Activated CD4-positive, alpha-beta T cell treated with anti-CD3 and anti-CD28 coated beads for 24 hours (primary cell): ENCODE results near the gene PIP5KL1.
"Not testable (repeated sequence)": the region's sequence is repeated elsewhere in the genome, so short reads cannot be mapped to it uniquely, and the experiment has no call there.

ENCODE experiments used
- DNase-seq, 2 donors: peaks; one replicate each; pipeline ENCODE4 v3.0.0-alpha.2; 2020; ENCODE audit warnings: low read depth in 2 of 2

The PIP5KL1 gene

DNA sequence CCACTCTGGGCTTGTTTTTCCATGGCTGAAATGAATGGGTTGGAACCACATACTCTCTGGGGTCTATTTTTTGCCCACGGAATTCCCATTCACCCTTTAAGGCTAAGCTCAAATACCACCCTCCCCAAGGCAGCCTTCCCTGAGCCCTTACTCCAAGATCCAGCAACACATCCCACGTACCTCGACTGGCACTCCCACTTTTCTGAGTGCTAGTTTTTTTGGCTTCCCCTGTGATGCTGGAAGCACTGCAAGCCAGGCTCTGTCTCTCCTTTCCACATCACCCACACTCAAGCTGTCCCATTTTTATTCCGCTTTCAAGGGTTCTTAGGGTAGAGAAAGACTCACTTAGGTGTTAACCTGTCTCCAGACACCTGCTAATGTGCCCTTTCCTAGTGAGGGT is 37.2 kb downstream of the PIP5KL1 start:
- DNase-seq: no peak

DNA sequence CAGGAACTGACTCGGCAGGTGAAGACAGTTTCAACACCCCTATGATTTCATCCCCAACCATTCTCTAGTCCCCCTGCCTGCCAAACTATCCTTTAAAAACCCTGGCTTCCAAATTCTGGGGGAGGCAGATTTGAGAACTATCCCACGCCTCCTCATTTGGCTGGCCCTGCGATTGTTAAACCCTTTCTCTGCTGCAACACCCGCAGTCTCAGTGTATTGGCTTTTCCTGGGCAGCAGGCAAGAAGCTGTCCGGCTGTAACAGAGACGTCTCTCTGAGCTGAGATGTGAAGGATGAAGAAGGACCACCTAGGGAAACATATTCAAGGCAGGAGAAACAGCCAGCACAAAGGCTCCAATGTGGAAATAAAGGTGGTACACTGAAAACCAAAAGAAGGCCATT is 37.7 kb downstream of the PIP5KL1 start:
- no peak for DNase-seq

DNA sequence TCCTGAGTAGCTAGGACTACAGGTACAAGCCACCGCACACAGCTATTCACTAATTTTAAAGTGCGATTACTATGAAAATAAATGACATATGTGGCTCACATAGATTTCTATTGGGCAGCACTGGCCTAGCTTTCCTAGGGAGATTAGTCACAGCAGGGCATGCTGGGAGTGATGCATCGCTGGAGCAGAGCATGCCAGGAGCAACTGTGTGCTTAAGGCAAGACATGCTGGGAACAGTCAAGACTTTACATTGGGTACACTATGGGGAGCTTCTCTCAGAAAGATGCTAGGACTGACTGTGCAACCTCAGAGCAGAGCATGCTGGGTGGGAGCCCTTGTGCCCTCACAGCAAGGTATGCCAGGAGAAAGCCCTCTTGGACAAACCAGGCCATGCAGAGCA is 40.5 kb downstream of the PIP5KL1 start:
- DNase-seq: no peak

DNA sequence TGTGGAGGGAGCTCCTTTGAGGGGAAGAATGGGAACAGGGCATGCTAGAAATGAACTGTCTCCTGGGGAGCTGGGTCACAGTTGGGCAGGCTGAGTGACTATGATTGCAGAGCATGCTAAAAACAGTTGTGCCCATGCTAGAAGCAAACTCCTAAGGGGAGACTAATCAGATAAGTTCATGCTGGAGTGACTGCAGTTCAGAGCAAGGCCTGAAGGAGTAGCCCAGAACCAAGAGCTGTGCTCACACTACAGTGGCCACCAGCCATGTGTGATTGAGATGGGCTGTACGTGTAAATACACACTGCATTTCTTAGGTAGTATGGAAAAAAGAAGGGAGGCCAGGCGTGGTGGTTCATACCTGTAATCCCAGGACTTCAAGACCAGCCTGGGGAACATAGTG is 42.8 kb downstream of the PIP5KL1 start:
- DNase-seq: no peak

DNA sequence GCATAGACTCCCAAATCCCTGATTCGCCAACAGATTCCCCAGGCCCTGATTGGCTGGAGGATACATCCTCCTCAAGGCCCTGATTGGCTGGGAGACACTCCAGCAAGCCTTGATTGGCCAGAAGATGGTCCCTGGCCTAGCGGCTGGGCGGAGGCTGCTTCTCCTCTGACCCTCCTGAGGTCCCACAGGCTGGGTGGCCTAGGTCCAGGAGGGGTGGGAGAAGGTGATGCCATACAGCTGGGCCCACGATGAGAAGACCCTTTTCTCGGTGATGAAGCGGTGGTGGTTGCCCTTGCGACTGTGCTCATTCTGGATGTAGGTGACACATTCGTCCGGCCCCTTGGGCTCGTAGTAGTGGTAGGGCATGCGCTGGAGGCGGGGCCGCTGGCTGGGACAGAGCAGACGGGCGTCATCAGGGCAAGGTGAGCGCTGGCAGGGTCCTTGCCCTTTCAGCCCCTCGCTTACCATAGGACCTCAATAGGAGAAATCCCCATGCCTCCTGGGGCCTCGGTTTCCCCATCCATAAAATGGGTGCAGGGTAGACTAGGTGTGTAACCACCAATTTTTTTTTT is 44.1 kb downstream of the PIP5KL1 start:
- no peak for DNase-seq

DNA sequence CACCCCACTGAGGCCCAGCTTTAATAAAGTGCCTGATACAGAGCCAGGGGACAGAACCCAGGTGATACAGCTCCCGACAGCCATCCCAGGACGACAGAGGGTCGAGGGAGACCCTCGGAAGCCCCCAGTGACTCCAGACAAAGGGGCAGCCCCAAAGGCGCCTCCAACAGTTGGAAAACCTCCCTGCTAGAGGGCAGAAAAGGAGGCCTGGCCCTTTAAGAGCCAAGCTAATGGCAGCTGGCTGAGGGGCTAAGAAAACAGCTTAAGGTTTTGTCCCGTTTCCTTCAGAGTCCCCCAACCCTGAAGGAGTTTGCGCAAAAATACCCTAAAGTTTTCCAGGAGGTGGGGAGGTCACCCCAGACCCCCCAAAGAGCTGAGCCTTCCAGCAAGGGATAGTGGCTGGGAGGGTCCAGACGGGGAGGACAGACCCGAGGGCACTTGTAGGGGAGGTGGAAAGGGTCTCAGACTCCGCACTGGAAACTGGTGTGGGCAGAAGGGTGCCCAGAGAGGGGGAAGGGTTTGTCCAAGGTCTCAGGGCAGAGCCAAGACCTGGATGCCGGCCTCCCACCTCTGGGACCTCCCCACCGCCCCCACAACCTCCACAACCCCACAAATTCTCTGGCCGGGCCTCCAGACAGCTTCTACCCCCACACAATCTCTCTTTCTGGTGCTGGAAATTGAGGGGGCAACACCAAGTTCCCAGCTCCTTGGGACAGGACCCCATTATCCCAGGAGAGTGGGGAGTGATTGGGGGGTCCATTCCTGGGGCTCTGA is 44.9 kb downstream of the PIP5KL1 start:
- DNase-seq: no peak

DNA sequence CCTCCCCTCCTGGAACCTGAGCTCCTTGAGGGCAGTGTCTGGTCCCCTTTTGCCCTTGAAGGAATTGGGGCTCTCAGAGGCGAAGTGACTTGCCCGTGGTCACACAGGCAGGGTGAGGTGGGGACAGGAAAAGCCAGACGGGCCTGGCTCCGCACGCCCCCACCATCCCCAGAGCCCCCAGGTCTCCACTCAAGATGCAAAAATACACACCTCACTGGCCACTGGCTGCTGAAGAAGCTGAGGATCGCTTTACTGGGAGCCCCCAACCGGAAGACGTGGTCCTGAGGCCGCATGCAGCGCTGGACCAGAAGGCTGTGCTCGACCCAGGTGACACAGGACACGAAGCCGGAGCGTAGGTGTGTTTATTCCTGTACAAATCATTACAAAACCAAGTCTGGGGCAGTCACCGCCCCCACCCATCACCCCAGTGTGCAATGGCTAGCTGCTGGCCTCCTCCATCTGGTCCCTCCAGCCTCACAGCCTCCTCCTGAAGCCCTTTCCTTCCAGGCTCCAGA is 45.5 kb downstream of the PIP5KL1 start:
- no peak for DNase-seq

DNA sequence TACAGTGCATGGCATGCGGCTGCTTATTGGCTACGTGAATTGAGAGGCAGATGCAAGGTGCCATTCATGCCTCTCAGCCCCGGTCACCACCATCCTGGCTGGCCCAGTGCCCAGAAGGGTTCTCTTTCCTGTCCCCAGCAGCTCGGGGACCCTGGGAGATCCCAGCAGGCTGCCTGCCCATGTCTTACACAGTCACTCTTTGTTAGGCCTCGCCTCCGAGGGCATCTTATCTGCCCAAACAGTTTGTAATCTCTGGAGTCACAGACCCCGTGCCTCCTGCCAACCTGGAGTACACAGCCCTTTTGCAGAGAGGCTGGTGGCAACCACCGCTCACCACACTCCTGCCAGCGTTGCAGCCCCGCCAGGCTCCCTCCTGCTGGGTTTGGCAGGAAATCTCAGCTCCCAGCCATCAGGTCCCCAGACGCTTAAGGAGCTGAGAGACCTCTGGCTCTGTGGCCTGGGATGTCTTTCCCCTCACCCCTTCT is 46.1 kb downstream of the PIP5KL1 start:
- DNase-seq: no peak

DNA sequence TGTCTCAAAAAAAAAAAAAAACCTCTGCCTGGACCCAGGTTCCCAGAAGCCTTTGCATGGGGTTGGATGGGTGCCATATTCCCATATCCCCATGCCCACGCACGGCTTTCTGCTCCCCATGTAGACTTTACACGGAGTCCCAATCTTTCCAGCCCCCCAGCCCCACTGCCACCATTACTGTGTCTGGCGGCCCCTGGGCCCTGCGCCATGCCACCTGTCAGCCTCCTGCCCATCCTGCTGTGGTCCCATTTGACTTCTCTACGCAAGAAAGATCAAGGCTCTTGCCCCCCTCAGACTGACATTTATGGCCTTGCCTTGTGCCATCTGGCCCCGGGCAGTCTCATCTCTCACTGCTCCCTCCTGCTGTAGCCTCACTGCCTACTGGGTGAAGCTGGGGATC is 46.6 kb downstream of the PIP5KL1 start:
- DNase-seq: no peak

DNA sequence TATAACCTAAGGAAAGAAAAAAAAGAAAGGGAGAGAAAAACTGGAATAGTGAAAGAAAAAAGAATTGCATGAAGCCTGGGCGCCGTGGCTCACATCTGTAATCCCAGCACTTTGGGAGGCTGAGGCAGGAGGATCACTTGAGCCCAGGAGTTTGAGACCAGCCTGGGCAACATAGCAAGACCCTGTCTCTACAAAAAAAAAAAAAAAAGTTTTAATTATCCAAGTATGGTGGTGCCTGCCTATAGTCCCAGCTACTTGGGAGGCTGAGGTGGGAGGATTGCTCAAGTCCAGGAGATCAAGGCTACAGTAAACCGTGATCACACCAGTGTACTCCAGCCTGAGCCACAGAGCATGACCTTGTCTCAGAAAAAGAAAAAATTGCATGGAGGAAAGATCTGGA is 48.9 kb downstream of the PIP5KL1 start:
- DNase-seq: not testable (repeated sequence)

DNA sequence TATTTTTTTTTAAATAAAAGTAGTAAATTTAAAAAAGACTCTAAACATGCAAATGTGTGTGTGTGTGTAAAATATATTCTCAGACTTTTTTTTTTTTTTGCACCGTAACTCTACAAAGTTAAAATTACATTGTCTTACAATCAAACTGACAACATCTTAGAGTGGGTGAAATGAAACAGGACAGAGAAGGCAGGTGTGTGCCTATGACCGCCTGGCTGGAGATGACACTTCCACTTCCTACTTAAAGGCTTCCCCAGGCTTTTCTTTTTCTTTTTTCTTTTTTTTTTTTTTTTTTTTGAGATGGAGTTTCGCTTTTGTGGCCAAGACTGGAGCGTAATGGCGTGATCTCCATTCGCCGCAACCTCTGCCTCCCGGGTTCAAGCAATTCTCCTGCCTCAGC is 50.4 kb downstream of the PIP5KL1 start:
- no peak for DNase-seq

DNA sequence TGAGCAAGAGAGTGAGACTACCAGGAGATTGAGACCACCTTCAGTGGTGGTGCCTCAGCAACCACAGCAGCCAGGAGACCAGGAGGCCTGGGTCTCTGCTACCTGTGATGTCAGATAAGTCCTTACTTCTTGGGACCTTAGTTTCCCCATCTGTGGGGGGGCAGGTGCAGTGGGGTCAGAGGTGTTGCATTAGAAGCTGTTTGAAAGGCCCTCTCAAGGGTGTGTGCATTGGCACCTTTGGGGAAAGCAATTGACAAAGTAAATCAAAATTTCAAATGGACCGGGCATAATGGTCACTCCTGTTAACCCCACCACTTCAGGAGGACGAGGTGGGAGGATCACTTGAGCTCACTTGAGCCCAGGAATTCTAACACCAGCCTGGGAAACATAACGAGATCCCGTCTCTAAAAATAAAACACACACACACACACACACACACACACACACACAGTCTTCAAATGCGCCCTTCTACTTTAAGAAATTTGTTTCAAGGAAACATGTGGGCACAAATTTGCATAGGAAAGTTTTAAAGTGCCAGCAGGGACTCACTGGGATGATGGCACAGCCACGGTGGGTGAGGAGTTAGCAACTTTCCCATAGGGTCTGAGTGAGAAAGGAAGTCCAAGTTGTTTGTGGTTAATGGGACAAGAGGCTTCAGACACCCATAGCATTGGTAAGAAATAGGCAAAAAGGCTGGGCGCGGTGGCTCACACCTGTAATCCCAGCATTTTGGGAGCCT is 51.8 kb downstream of the PIP5KL1 start:
- no peak for DNase-seq

DNA sequence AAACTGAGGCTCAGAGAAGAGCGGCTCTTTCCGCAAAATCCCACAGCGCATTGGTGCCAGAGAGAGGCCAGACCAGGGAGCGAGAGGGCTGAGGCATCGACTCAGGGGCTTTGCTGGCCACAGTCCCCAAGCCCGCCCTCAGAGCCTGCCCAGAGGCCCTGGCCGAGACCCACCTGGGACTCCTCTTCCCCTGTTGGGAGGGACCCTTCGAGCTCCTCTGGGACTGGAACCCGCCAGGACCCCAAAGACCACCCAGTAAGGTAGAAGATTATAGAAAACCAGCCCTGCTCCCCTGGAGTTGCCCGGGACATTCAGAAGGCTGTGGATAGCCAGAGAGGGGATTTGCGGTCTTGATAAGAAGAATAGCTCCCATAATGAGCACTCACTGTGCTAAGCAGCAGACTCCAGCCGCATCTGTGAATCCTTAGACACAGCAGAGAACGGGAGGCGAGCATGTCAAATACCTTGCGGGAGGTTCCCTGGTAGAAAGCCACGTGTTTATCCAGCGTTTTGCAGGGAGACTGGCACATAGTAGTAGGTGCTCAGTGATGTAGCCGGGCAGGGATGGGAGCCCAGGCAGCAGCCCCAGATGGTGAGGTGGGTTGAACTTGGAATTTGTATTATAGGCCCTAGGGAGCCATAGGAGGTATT is 52.5 kb downstream of the PIP5KL1 start:
- DNase-seq: no peak

DNA sequence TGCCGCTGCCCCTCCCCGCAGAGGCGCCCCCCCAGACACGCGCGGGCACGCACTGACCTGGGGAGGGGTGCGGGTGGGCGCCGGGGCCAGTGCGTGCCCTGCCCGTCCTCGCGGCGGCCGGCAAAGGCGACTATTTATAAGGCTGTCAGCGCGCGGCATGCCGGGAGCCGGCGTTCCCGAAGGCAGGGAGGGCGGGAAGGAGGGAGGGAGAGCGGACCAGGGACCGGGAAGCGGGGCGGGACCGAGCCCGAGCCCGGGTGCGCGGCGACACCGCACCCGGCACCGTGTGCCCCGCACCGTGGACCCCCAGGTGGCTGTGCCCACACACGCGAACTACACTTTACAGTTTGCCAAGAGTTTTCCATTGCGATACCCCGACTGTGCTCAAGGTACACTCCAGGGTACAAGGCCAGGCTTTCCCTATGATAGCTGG is 53.0 kb downstream of the PIP5KL1 start, which contains the start of gene AK1:
Gene AK1 (minus strand): TSS at position 110 of the 433 bp plus-strand sequence. CDS start 3,058 bp downstream, outside the sequence.
- DNase-seq: no peak

DNA sequence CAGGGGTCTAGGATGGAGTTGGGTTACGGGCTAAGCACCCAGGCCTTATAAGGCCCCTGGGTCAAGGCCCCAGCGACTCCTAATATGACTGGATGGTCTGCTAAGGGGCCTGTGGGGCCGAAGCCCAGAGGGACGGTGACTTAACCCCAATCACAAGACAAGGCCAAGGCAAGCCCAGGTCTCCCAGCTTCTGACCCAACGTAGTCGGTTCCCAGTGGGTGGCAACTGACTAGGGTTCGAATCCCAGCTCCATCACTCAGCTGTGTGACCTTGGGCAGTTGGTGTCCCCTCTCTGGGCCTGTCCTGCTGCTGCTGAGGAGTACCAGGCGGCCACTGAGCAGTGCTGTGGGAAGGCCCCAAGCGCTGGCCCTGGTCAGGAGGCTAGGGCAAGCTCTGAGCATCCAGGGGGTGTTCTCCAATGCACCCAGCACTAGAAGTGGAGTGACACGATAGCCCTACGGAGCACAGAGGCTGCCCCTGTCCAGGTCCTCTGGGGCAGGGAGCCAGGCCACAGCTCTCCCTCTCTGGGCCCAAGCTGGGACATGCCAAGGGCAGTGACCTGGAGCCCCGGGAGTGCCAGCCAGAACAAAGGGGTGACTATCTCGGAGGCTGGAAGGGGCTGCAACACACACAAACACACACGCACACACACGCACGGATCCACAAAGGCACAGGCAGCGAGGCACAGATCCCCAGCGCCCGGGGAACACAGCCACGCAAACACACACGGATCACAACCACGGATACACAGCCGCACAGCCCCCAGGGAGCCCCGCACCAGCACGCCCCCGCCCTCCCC is 53.6 kb downstream of the PIP5KL1 start:
- no peak for DNase-seq

DNA sequence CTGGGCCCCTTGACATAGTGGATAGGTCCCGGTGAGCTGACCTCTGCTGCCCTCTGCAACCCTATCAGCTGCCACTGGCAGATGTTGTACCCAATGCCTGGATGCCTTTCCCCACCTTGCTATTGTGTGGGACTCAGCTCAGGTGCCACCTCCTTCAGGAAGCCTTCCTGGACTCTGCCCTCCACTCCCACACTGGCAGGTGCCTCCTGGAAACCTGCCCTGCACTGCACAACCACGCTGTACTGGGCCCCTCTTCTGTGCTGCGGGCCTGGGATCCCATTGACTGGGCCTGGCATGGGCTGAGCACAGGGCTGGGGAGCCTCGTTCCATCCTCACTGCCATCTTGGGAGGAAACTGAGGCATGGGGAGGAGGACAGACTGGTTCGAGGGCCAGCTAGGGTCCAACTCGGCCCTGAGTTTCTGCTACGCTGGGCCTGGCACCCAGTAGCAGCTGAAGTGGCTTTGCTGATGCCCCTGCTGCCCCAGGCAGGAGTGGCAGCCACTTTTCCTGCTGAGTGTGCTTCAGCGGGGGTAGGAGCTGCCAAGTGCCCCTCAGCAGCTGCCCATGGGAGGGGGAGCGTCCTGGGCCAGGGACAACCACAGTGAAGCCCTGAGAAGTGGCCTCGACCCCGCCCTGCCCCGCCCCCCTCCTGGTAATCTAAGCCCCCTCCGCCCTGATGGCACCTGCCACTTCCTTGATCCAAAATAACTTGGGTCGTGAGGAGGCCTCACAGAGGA is 54.4 kb downstream of the PIP5KL1 start:
- no peak for DNase-seq

DNA sequence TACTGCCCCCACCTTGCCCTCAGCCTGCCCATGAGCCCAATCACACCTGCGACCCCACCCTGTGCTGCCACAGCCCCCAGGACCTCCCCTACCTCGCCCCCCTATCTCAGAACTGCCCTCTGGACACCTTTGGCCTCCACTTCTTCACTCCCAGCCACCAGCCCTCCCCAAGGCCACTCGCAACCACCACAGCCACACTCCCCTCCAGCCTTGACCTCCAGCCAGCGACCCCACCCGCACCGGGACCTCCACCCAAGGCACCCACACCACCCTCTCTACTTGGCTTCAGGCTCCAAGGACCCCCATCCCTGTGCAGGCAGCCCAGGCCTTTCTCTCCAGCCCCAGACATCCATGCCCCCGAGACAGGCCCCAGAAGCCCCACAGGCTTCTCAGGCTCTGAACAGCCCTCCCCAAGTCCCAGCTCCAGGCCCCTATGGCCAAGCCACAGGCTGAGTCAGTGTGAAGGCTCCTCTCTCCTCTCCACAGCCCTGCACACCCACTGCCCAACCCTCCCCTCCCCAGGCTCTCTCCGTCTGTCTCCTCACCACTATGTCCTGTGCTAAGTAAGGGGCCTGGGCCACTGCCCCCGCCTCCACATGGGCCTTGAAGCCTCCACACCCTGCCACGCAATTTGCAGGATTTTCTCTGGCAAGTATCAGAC is 55.1 kb downstream of the PIP5KL1 start:
- no peak for DNase-seq

DNA sequence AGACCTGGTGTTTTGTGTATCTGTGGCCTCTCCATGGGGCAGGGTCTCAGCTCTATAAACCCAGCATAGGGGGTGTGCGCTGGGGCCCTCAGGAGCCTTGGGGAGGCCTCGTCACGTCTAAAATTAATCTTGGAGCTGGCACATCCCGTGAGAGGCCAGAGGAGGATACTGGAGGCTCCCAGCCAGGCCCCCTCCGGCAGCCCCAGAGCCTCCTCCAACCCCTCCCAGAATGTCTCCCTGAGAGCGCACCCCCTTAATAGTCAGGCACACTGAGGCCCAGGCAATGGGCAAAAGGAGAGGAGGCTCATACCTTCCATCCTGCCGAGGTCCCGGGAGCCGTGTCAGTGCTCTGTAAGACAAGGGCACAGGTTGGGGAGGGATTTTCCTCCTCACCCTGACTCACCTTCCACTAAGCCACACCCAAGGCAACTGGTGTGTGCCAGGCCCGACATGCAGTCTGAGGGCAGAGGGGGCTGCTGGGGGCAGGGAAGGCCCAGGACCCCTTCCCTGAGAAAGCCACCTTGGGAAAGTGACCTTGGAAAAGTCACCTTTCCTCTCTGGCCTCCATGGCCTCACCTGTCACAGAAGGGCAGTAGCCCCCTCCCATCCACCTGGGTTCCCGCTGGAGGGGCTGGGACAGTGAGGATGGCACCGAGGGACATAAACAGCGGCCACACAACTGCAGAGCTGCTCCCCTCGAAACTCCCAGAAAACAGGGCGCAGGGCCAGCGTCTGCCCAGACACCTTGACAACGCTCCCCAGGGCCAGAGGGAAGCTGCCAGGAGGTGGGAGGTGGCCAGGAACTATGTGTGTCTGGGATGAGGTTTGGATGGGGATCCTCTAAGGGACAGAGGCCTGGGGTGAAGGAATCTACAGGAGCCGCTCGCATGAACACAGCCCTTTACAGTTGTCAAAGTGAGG is 56.0 kb downstream of the PIP5KL1 start:
- DNase-seq: no peak

DNA sequence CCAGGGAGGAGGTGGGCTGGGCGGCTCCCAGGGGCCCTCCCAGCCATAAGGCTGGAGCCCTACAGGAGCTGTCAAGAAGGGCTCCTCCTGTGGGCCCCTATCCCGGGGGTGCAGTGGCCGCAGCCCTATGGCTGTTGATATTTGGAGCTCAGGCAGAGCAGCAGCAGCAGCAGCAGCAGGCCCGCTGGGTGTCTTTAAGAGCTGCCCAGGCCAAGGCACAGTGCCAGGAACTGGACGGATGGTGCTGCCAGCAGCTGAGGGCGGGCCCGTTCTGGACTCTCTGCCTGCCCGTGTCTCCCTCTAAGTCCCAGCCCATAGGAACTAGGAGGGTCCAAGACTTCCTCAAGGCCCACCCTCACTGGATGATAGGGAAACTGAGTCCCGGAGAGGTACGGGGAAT is 56.7 kb downstream of the PIP5KL1 start:
- no peak for DNase-seq
